ENCODE results near the gene CCNF.

Gene CCNF

GRCh38 chr16:2429034-2429770, at the start of gene CCNF:
TSS of gene CCNF (plus strand) at chr16:2429447. CDS start at chr16:2429482, 35 bp downstream.
- peak; percentile 97 to 99 (median 97) for DNase-seq

GRCh38 chr16:2383501-2383900, 45.7 kb upstream of the CCNF start:
- no peak for DNase-seq

- no peak for DNase-seq
Observed at GRCh38 chr16:2384426-2384825, 44.8 kb upstream of the CCNF start.

GRCh38 chr16:2385190-2385836, 43.9 kb upstream of the CCNF start:
- DNase-seq: no peak

- peak in 1 of 3 experiments; percentile 7 for DNase-seq
Observed at GRCh38 chr16:2385982-2386381, 43.3 kb upstream of the CCNF start.

- no peak for DNase-seq
Observed at GRCh38 chr16:2386990-2387389, 42.3 kb upstream of the CCNF start.

- no peak for DNase-seq
Observed at GRCh38 chr16:2388139-2388874, 40.9 kb upstream of the CCNF start.

- DNase-seq: peak in 2 of 3 experiments; percentile 3 to 40
Observed at GRCh38 chr16:2388875-2389433, 40.3 kb upstream of the CCNF start.

- DNase-seq: no peak
Observed at GRCh38 chr16:2392025-2392424, 37.2 kb upstream of the CCNF start.

- DNase-seq: no peak
Observed at GRCh38 chr16:2398520-2398919, 30.7 kb upstream of the CCNF start.

GRCh38 chr16:2404099-2404498, 25.1 kb upstream of the CCNF start:
- no peak for DNase-seq

GRCh38 chr16:2415085-2415484, 14.2 kb upstream of the CCNF start:
- peak in 1 of 3 experiments; percentile 44 for DNase-seq

- peak in 1 of 3 experiments; percentile 14 for DNase-seq
Observed at GRCh38 chr16:2420035-2420434, 9.2 kb upstream of the CCNF start.

- no peak for DNase-seq
Observed at GRCh38 chr16:2422123-2422867, 7.0 kb upstream of the CCNF start.

GRCh38 chr16:2424061-2425007, 4.9 kb upstream of the CCNF start:
- DNase-seq: no peak

- no peak for DNase-seq
Observed at GRCh38 chr16:2425008-2425518, 4.2 kb upstream of the CCNF start.

GRCh38 chr16:2425825-2426430, 3.3 kb upstream of the CCNF start:
- DNase-seq: no peak

- no peak for DNase-seq
Observed at GRCh38 chr16:2426941-2427361, 2.3 kb upstream of the CCNF start.

- DNase-seq: no peak
Observed at GRCh38 chr16:2427526-2427925, 1.7 kb upstream of the CCNF start.

GRCh38 chr16:2428051-2428783, 1.0 kb upstream of the CCNF start:
- peak; percentile 43 to 82 (median 81) for DNase-seq

Data from NCI-H1417 (cell line).